Astrocyte of the spinal cord (primary cell): ENCODE data around the gene NPHP4.

Source experiments
- DNase-seq: peaks from one replicate; pipeline ENCODE4 v3.0.0; 2011; ENCODE audit warnings: low read depth, low spot score
- H3K4me3 ChIP-seq: 2 replicates; pipeline ENCODE4 v1.5.1; 2011; ENCODE audit warnings: low read depth, mild to moderate bottlenecking, low read length, moderate library complexity
- in situ Hi-C: cut with HindIII; loops from 2 replicates; pipeline ENCODE4 v1.10.0; 2017; ENCODE audit warnings: low sequenced_read_pairs
- TF ChIP-seq, protein P1 (sequence below): IDR thresholded peaks from 2 replicates; pipeline ENCODE4 v1.5.1; 2012; ENCODE audit warnings: low read depth, mild to moderate bottlenecking, low read length, inconsistent platforms

The NPHP4 gene

GRCh38 chr1:5906116-5906515 is 86.1 kb downstream of the NPHP4 start:
- TF ChIP-seq, protein P1, sequence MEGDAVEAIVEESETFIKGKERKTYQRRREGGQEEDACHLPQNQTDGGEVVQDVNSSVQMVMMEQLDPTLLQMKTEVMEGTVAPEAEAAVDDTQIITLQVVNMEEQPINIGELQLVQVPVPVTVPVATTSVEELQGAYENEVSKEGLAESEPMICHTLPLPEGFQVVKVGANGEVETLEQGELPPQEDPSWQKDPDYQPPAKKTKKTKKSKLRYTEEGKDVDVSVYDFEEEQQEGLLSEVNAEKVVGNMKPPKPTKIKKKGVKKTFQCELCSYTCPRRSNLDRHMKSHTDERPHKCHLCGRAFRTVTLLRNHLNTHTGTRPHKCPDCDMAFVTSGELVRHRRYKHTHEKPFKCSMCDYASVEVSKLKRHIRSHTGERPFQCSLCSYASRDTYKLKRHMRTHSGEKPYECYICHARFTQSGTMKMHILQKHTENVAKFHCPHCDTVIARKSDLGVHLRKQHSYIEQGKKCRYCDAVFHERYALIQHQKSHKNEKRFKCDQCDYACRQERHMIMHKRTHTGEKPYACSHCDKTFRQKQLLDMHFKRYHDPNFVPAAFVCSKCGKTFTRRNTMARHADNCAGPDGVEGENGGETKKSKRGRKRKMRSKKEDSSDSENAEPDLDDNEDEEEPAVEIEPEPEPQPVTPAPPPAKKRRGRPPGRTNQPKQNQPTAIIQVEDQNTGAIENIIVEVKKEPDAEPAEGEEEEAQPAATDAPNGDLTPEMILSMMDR, result no peak
- in situ Hi-C loops, result no loop called here
- no peak for DNase-seq
- no peak overlapping the region for H3K4me3 ChIP-seq

DNA sequence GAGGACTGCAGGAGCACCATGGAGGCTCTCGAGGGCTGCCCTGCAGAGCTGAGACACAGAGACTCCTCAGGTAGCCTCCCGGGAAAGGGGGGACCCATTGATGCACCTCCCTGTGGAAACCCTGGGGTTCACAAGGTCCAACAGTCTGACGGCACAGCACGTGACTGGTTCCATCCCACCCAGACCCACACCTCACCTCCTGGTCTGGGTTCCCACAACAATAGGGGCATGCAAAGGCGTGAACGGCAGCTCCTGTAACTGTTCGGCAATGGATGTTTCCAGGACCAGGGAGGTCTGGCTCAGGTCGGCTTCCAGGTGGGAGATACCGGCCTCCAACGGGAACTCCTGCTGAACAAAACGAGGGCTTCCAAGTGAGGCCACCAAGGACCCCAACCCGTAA is 86.8 kb downstream of the NPHP4 start:
- no peak overlapping the region for H3K4me3 ChIP-seq
- DNase-seq, result no peak
- in situ Hi-C loops, result no loop called here
- TF ChIP-seq, protein P1, result no peak

DNA sequence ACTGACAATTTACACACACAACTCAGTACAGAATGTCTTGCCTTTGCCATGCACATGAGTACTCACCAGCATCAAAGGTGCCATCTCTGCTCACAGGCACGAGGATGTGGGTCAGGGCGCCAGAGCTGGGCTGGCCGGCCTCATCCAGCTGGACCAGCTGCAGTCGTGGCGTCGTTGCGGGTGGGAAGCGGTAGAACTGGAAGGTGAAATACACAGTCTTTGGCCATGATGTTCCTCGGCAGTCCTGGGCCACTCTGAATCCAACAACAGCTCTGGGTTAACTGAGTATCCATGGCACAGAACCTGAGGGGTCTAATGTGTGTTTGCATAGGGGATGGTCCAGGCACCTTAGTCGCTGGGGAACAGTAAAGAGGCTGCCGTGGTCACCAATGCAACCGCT is 87.7 kb downstream of the NPHP4 start:
- TF ChIP-seq, protein P1, result no peak
- DNase-seq, result no peak
- H3K4me3 ChIP-seq, result no peak overlapping the region
- in situ Hi-C loops, result no loop called here

DNA sequence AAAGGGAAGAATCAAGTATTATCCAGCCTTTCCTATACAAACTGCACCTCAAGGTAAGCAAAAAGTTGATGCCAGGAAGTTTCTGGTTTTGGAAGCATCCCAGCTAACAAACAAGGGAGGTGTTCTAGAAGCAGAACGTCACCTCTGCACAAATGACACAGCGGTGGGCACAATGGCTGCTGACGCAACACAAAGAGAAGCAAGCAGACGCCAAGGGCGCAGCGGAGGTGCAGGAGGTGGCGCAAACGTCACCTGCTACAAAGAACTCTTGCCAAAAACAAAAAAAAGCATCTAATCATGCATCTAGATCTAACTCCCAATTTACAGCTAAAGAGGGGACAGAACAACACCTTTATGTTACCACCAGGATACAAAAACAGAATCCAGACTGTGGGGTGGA is 88.5 kb downstream of the NPHP4 start:
- H3K4me3 ChIP-seq, result no peak overlapping the region
- TF ChIP-seq, protein P1, result no peak
- in situ Hi-C loops, result no loop called here
- DNase-seq, result no peak

- H3K4me3 ChIP-seq, result no peak overlapping the region
- DNase-seq, result no peak
- TF ChIP-seq, protein P1, result no peak
- in situ Hi-C loops, result no loop called here
These were observed 89.2 kb downstream of the NPHP4 start for GRCh38 chr1:5903031-5903430.

DNA sequence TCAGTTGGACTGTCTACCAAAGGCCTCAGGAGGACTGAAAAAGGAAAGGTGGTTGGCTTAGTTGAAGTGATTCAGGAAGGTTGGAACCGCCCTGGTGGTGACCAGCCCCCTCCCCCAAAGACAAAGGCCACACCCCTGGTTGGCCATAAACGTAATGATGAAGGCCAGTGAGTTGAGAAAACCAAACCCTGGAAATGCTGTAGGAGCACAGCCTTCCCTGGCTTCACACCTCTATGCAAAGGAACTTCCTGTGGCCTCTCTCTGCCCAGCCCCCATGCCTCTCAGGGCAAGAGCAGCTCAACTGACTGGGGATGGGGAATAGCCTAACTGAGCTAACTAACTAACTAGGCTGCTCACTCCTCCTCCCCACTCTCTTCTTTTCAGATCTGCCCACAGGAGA is 90.4 kb downstream of the NPHP4 start:
- DNase-seq, result no peak
- in situ Hi-C loops, result no loop called here
- TF ChIP-seq, protein P1, result no peak
- no peak overlapping the region for H3K4me3 ChIP-seq

DNA sequence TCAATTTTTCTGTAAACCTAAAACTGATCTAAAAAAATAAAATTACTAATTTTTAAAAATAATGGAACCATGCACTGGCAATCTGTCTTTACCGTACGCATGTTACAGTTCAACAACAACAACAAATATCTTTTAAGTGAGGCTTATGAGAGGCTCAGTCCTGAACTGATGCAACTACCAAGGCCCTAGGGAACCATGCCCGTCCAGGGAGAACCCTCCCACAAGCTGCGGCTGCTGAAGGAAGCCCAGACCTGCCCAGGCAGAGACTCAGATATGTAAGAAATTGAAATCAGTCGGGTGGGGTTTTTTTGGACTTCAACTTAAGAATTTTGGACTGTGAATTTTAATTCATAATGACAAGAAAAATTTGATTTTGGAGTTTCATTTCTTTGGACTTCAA is 91.1 kb downstream of the NPHP4 start:
- H3K4me3 ChIP-seq, result no peak overlapping the region
- DNase-seq, result no peak
- TF ChIP-seq, protein P1, result no peak
- in situ Hi-C loops, result no loop called here
